Esophagus squamous epithelium (tissue), 4 donors: Measurements from ENCODE around the gene SMIM36.

ENCODE experiments used
- POLR2A ChIP-seq, 4 donors: fragments of 450-650 bp; IDR thresholded peaks; one replicate each; pipeline ENCODE4 v1.6.1; 2017; ENCODE audit warnings: antibody characterized with exemption in 4 of 4, mild to moderate bottlenecking in 4 of 4, moderate library complexity in 3 of 4
- TF ChIP-seq, protein P1 (sequence below), 6 experiments: fragments of 450-650 bp in 4 of 6; fragments of 200-600 bp in 2 of 6; sonication (generic) in 2 of 6; IDR thresholded peaks; one replicate each; pipeline ENCODE4 v1.5.1; 2016 to 2019; ENCODE audit warnings: antibody characterized with exemption in 6 of 6, mild to moderate bottlenecking in 4 of 6, moderate library complexity in 4 of 6

DNA sequence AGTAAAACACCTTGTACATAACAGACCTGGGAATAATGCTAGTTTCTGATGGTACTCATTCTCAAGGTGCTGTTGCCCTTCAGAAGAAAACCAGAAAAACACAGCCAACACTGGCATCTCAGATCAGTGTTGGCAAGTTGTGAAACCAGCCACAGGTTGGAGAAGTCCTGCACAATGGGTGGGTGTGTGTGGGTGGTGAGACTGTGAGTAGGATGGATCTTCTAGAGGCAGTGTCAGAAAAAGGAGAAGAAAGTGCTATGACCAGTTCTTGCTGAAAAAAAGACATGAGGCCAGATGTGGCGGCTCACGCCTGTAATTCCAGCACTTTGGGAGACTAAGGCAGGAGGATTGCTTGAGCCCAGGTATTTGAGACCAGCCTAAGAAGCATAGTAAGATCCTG, 35.2 kb upstream of the SMIM36 start:
- TF ChIP-seq, protein P1, sequence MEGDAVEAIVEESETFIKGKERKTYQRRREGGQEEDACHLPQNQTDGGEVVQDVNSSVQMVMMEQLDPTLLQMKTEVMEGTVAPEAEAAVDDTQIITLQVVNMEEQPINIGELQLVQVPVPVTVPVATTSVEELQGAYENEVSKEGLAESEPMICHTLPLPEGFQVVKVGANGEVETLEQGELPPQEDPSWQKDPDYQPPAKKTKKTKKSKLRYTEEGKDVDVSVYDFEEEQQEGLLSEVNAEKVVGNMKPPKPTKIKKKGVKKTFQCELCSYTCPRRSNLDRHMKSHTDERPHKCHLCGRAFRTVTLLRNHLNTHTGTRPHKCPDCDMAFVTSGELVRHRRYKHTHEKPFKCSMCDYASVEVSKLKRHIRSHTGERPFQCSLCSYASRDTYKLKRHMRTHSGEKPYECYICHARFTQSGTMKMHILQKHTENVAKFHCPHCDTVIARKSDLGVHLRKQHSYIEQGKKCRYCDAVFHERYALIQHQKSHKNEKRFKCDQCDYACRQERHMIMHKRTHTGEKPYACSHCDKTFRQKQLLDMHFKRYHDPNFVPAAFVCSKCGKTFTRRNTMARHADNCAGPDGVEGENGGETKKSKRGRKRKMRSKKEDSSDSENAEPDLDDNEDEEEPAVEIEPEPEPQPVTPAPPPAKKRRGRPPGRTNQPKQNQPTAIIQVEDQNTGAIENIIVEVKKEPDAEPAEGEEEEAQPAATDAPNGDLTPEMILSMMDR (IDR thresholded peaks at IDR 0.05), result no peak
- TF ChIP-seq POLR2A (IDR thresholded peaks at IDR 0.05), result no peak
